NCI-H1105 (cell line): ENCODE data around the gene C5AR2.
"Not testable (repeated sequence)": the region's sequence is repeated elsewhere in the genome, so short reads cannot be mapped to it uniquely, and the experiment has no call there.

Experiments used
- DNase-seq: peaks from one replicate; lab custom pipeline; 2025; lab: John Stamatoyannopoulos, UW

Gene C5AR2

DNA sequence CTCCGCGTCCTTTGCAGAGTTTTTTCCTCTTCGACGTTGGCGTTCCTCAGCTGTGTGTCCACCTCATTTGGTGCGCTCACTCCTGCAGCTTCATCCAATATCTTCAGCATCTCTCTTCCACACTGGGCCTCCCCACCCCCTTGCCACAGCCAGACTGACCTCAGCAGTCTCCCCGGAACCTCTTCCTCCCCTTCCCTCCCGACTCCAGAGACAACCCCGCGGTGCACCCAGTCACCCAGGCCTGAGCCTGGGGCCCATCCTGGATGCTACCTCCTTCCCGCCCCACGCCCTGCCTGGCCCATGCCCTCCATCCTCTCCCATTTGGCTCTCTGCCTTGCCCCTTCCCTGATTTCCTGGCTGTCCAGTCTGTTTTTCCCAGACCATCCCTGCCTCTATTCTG is 8.1 kb upstream of the C5AR2 start:
- no peak for DNase-seq

DNA sequence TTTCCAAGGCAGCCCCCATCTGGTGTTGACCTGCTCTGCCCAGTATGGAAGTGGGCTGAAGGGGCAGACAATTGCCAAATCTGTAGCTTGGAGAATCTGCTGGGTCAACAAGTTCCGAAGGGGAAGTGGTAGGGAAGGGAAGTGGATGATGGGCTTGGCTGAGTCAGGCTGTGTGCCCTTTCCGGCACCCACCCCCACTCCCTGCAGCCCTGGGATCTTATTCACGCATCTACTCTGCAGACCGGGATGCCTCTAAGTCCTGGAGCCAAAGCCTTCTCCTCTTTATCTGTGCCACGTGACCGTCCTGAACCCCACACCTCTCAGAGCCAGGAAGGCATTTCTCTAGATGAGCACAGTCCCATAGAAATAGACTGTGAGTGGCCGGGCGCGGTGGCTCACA is 7.5 kb upstream of the C5AR2 start:
- DNase-seq, result no peak

DNA sequence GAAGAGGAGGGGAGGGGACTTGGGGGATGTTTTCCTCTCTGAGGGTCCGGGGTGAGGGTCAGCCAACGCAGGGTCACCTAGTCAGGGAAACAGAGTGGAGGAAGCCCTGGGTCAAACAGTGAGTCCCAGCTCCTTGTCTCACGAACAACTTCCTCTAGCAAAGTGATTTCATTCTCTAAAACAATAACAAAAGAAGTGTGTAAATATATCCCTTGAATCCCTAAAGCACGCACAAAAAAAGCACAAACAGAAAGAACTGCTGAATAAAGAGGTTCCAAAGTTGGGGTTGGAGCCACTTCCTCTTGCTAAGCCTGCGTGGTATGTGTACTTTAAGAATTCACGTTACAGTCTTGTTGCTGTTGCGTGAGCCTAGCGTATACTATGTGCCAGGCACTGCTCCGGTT is 1.5 kb upstream of the C5AR2 start:
- DNase-seq, result no peak

DNA sequence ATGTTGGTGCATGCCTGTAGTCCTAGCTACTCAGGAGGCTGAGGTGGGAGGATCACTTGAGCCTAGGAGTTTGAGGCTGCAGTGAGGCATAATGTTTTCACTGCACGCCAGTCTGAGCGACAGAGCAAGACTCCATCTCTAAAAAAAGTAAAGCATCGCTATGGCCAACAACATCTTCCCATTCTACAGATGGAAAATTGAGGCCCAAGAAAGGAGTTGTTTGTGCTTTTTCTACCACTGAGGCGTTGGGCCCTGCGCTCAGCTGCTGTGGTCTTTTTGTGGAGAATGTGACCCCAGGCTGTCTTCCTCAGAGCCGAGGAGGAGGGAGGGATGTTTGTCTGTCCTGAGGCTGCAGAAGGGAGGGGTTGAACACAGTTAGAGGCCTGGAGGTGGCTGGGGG is 485 bp upstream of the C5AR2 start:
- no peak for DNase-seq

DNA sequence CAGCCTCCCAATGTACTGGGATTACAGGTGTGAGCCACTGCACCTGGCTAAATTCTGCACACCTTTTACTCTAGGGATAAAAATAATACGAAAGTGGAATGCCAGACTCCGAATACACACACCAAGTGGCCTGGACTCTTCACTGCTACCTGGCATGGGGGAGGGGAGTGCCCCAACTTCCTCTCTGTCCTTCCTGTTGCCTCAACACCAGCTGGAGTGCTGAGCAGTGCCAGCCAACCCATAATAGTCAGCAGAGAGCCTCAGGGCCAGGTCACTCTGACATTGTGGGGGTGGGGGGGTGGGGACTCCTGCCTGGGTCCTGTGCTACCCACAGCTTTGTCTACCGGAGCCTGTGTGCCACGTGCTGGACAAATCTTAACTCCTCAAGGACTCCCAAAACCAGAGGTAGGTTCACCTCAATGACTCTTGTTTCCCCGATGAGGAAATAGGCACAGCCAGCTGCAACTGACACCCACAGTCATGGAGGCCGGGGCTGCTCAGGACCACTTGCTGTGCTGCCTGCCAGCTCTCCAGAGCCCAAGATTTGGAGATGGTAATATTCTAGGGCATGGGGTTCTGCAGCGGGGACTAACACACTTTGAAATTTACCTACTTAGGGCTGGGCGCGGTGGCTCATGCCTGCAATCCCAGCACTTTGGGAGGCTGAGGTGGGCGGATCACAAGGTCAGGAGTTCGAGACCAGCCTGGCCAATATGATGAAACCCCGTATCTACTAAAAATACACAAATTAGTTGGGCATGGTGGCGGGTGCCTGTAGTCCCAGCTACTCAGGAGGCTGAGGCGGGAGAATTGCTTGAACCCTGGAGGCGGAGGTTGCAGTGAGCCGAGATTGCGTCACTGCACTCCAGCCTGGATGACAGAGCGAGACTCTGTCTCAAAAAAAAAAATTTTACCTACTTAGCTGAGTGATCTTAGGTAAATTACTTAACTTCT is 5.1 kb downstream of the C5AR2 start:
- not testable (repeated sequence) for DNase-seq

DNA sequence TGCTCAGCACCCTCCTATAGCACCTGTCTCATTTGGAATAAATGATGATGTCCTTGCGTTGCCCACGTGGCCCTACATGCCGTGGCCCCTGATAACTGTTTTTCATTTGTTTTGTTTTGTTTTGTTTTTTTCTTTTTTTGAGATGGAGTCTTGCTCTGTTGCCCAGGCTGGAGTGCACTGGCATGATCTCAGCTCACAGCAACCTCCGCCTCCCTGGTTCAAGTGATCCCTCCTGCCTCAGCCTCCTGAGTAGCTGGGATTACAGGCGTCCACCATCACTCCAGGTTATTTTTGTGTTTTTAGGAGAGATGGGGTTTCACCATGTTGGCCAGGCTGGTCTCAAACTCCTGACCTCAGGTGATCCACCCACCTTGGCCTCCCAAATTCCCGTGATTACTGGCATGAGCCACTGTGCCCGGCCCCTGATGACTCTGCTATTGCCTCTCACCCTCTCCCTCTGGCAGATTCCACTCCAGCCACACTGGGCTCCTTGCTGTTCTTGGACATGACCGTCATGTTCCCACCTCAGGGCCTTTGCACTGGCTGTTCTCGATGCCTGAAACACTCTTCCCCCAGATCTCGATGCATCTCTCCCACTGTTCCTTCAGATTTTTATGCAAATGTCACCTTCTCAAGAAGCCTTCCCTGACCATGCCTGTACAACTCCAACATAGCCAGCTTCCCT is 7.4 kb downstream of the C5AR2 start:
- no peak for DNase-seq

DNA sequence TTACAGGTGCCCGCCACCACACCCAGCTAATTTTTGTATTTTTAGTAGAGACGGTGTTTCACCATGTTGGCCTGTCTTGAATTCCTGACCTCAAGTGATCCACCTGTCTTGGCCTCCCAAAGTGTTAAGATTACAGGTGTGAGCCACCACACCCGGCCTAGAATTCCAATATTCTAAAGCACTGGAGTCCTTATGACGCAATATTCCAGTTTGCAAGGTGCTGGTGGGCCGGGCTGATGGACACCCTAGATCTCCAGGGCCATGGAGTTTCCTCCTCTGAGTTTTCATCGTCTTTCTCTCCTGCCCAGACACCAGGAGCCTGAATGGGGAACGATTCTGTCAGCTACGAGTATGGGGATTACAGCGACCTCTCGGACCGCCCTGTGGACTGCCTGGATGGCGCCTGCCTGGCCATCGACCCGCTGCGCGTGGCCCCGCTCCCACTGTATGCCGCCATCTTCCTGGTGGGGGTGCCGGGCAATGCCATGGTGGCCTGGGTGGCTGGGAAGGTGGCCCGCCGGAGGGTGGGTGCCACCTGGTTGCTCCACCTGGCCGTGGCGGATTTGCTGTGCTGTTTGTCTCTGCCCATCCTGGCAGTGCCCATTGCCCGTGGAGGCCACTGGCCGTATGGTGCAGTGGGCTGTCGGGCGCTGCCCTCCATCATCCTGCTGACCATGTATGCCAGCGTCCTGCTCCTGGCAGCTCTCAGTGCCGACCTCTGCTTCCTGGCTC is 8.7 kb downstream of the C5AR2 start:
- DNase-seq, result no peak

DNA sequence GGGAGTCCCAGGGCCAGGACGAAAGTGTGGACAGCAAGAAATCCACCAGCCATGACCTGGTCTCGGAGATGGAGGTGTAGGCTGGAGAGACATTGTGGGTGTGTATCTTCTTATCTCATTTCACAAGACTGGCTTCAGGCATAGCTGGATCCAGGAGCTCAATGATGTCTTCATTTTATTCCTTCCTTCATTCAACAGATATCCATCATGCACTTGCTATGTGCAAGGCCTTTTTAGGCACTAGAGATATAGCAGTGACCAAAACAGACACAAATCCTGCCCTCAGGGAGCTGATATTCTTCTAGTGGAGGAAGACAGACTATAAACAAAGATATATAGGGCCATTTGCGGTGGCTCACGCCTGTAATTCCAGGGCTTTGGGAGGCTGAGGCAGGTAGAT is 9.8 kb downstream of the C5AR2 start:
- no peak for DNase-seq

DNA sequence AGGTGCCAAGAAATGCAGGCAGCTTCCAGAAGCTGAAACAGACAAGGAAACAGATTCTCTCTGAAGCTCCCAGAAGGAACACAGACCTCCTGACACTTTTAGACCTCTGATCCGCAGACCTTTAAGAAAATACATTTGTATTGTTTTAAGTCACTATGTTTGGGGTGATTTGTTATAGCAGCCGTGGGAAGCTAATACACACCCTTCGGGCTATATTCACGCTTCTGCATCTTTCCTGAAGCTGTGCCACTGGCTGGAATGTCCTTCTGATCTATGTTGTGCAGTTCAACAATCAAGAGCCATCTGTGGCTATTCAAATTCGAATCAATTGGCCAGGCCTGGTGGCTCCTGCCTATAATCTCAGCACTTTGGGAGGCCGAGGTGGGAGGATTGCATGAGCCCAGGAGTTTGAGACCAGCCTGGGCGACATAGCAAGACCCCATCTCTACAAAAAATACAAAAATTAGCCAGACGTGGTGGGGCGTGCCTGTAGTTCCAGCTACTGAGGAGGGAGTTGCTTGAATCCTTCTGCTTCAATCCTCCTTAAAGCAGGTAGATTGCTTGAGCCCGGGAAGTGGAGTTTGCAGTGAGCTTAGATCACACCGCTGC is 11.3 kb downstream of the C5AR2 start:
- no peak for DNase-seq

DNA sequence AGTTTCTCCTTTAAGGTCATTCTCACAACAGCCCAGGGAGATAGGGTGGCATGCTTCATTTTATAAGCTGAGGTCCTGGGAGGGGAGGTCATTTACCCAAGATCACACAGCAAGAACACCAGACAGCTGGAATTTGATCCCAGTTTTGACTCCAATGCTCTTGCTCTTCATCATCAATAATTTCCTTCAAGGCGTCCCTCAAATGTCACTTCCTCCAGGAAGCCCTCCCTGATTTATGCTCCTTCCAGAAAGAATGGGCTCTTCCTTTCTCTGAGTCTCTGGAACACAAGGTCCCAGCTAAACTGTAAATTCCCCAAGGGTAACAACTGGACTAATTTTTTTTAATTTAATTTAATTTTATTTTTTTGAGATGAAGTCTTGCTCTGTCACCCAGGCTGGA is 12.4 kb downstream of the C5AR2 start:
- no peak for DNase-seq

DNA sequence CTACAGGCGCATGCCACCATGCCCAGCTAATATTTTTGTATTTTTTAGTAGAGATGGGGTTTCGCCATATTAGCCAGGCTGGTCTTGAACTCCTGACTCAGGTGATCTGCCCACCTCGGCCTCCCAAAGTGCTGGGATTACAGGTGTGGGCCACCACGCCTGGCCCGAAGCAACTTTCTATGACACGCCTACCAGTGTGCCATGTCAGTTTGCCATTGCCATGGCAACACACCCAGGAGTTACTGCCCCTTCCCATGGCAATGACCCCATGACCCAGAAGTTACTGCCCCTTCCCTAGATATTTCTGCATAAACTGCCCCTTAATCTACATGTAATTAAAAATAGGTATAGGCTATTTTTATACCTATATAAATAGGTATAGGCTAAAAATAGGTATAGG is 14.0 kb downstream of the C5AR2 start:
- not testable (repeated sequence) for DNase-seq

DNA sequence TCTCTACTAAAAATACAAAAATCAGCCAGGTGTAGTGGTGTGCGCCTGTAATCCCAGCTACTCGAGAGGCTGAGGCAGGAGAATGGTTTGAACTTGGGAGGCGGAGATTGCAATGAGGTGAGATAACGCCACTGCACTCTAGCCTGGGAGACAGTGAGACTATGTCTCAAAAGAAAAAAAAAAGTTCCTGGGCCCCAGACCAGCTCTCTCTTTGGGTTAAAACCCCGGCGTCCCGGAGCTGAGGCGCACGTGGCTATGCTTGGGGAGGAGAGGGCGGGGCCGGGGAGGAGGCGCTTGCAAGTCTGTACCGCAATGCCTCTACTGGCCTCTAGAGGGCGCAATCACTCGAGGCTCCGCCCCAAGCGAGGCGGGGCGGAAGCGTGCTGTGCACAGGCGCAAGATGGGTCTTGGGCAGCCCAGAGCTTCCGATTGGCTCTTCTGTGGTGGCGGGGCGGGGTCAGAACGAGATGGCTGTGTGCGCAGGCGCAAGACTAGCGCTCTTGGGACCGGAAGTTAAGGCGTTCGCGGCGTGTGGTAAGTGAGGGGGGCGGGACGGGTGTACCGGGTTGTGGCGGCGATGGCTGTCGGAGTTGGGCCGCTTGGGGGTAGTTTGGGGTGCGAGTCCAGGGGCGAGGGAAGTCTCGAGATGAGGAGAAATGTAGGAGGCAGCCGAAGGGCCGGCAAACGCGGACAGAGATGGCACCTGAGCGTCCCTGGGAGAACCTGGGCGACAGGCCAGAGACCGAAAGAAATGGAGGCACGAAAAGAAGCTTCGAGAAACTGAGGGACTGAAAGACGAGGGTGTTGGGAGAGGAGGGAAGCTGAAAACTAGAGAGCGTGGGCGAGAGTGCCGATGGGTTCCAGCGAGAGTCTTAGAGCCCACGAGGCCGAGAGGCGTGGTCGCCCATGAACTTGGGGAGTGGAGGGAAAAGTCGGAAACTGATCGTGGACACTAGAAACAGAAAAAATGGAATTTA is 17.1 kb downstream of the C5AR2 start, which contains the start of gene DHX34:
DHX34 (plus strand) TSS at position 497 of the 977 bp plus-strand sequence. CDS start 3,716 bp downstream, outside the sequence.
- DNase-seq, result peak; percentile 96

DNA sequence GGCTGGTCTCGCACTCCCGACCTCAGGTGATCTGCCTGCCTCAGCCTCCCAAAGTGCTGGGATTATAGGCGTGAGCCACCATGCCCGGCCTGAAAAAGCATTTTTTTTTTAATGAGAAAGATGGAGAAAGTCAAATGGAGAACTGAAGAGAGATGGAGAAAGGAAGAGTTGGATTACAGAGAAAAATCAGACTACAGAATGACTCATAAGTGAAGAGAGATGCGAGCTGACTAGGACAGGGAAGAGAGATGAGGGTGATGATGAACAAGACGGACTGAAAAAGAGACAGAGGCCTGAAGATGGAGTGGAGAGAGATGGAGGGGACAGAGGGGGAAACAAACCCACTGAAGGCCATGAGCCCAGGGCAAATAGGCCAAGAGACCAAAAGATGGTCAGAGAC is 18.7 kb downstream of the C5AR2 start:
- DNase-seq, result no peak

DNA sequence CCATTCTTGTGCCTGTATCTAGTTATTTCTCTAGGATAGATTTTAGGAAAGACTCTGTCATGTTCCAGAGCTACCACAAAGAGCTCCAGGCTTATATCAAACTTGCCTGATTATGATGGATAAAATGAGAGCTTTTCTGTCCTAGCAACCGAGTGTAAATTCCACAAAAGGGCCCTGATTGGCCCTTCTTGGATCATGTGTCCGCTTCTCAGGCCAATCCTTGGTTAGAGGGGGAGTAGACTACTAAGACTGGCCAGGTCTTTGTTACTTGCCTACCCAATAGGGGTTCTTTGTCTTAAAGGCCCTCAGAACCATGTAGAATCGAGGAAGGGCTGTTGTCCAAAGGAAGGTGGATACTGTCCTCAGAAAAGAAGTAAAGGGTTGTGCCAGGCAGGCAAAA is 19.6 kb downstream of the C5AR2 start:
- no peak for DNase-seq

DNA sequence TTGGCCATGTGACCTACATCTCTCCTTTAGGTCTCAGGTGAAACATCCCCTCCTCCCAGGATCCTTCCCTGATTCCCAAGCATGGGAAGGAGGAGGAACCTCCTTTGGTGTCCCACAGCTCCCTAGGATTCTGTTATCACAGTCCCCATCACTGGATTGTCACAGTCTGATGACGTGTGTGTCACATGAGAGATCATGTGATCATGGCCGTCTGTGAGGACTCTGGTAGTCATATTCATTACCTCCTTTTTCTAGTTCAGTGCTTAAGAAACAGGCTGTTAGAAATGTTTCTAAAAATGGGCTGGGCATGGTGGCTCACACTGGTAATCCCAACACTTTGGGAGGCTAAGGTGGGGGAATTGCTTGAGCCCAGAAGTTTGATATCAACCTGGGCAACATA is 20.1 kb downstream of the C5AR2 start:
- no peak for DNase-seq

DNA sequence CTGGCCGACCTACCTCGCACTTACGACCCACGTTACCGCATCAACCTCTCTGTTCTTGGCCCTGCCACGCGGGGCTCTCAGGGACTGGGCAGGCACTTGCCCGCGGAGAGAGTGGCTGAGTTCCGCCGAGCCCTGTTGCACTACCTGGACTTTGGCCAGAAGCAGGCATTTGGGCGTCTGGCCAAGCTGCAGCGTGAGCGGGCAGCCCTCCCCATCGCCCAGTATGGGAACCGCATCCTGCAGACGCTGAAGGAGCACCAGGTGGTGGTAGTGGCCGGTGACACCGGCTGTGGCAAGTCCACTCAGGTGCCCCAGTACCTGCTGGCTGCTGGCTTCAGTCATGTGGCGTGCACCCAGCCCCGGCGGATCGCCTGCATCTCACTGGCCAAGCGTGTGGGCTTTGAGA is 21.3 kb downstream of the C5AR2 start:
- DNase-seq, result peak; percentile 36

DNA sequence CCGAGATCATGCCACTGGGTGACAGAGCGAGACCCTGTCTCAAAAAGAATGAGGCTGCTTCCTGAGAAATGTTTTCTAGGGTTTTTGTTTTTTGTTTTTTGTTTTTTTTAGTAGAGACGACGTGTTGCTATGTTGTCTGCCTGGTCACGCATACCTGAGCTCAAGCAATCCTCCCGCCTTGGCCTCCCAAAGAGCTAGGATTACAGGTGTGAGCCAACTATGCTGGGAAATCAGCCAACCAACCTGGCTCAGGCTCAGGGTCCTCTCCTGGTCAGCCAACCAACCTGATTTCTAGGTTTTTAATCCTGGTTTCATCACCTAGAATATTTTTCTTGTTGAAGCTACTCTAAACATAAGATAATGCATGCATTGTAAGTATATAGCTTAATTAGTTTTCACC is 24.9 kb downstream of the C5AR2 start:
- DNase-seq, result no peak

DNA sequence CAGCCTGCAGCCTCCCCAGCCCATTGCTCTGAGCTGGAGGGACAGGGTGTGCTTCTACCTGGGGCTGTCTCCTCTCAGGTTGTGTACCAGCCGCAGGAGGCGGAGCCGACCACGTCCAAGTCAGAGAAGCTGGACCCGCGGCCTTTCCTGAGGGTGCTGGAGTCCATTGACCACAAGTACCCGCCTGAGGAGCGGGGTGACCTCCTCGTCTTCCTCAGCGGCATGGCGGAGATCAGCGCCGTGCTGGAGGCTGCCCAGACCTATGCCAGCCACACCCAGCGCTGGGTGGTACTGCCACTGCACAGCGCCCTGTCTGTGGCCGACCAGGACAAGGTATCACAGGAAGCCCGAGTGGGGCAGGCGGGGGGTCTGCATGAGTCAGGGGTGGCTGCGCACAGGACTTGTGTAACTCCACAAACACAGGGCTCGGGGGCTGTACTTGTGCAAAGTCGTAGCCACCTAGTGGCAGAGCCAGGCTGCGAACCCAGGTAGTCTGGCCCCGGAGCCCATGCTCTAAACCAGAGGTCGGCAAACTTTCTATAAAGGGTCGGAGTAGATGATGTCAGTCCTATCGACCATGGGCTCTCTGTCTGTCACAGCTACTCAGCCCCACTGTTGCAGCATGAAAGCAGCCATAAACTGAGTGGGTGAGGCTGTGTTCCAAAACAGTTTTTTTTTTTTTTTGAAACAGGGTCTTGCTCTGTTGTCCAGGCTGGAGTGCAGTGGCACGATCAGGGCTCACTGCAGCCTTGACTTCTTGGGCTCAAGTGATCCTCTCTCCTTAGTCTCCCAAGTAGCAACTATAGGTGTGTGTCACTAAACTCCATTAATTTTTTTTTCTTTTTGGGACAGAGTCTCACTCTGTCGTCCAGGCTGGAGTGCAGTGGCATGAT is 26.1 kb downstream of the C5AR2 start:
- no peak for DNase-seq

DNA sequence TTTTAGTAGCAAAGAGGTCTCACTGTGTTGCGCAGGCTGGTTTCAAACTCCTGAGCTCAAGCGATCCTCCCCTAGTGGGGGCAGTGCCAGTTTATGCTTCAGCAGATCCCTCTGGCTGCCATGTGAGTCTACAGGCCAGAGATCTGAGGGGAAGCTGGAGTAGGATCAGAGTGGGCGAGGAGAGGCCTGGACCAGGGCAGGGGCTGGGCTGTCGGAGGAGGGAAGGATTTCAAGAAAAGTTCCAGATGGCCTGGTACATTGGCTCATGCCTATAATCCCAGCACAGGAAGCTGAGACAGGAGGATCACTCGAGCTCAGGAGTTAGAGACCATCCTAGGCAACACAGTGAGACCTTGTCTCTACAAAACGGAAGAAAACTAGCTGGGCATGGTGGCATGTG is 27.0 kb downstream of the C5AR2 start:
- no peak for DNase-seq

DNA sequence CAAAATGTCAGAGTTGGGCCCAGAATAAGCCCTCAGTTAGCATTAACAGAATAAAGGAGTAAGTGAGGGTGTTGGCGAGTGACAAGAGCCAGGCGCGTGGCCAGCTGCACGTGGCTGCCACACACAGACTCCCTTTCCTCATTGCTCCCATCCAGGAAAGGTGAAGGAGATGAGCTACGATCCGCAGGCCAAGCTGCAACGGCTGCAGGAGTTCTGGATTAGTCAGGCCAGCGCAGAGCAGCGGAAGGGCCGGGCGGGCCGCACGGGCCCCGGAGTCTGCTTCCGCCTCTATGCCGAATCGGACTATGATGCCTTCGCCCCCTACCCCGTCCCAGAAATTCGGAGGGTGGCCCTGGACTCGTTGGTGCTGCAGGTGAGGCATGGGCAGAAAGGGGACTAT is 30.3 kb downstream of the C5AR2 start:
- DNase-seq, result no peak
